Tibial nerve (tissue), 4 donors: ENCODE results near the gene CFAP97.

Source experiments
- EP300 ChIP-seq, 2 donors: sonication (generic); formaldehyde crosslinking; IDR thresholded peaks; one replicate each; pipeline ENCODE4 v1.6.1; 2017; ENCODE audit warnings: antibody characterized with exemption in 2 of 2, mild to moderate bottlenecking in 1 of 2
- POLR2A ChIP-seq, 2 donors: fragments of 450-650 bp; IDR thresholded peaks; one replicate each; pipeline ENCODE4 v1.6.1; 2017; ENCODE audit warnings: antibody characterized with exemption in 2 of 2, mild to moderate bottlenecking in 2 of 2, moderate library complexity in 2 of 2
- TF ChIP-seq, protein P1 (sequence below), 5 experiments: fragments of 200-600 bp in 3 of 5; fragments of 450-650 bp in 2 of 5; sonication (generic) in 3 of 5; IDR thresholded peaks; one replicate each; pipeline ENCODE4 v1.5.1; 2016 to 2019; ENCODE audit warnings: antibody characterized with exemption in 5 of 5, mild to moderate bottlenecking in 3 of 5, moderate library complexity in 2 of 5

DNA sequence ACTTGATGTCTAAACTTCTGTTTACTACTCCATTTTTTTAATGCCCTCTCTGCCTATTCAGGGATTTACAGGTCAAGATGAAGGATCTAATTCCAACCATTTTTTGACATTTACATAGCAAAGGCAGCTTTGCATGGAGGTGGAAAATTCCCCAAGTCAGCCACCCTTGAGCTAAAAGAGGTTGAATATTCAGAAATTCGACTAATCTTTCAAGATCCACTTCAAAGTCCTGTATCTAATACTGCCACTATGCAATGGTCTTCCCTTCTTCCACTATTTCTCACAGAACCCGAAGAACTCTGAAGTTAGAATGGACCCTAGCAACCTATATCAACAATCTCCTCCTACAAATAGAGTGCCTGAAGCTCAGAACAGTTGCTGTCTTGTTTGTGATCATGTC is 21.6 kb downstream of the CFAP97 start:
- TF ChIP-seq, protein P1, sequence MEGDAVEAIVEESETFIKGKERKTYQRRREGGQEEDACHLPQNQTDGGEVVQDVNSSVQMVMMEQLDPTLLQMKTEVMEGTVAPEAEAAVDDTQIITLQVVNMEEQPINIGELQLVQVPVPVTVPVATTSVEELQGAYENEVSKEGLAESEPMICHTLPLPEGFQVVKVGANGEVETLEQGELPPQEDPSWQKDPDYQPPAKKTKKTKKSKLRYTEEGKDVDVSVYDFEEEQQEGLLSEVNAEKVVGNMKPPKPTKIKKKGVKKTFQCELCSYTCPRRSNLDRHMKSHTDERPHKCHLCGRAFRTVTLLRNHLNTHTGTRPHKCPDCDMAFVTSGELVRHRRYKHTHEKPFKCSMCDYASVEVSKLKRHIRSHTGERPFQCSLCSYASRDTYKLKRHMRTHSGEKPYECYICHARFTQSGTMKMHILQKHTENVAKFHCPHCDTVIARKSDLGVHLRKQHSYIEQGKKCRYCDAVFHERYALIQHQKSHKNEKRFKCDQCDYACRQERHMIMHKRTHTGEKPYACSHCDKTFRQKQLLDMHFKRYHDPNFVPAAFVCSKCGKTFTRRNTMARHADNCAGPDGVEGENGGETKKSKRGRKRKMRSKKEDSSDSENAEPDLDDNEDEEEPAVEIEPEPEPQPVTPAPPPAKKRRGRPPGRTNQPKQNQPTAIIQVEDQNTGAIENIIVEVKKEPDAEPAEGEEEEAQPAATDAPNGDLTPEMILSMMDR (IDR thresholded peaks at IDR 0.05), result no peak
- no peak for TF ChIP-seq POLR2A (IDR thresholded peaks at IDR 0.05)
- TF ChIP-seq EP300 (IDR thresholded peaks at IDR 0.05), result no peak
